Calu3 (cell line): Measurements from ENCODE around the gene FSHR. TPM values are rescaled to one million over a fixed set of nuclear protein-coding genes. Genes with fewer than 3 reads are reported as not detected.

Source experiments
- BruUV-seq: library from RNA; stranded (reverse); fragments of 400-500 nt; replicated peaks from 2 replicates; lab custom pipeline; 2021; lab: Mats Ljungman, UMichigan
- CTCF ChIA-PET: fragments of 300-600 bp; sonication (Branson Sonifier 250); formaldehyde crosslinking; loops from one replicate; lab custom pipeline; 2022; ENCODE audit warnings: antibody characterized with exemption; lab: Charles Lee
- DNase-seq: peaks from one replicate; pipeline ENCODE4 v3.0.0; 2022
- H3K27ac Mint-ChIP-seq: one replicate; pipeline ENCODE4 v1.8.0; 2022; ENCODE audit warnings: mixed read lengths; ENCODE audit not compliant: unreplicated experiment
- H3K27me3 Mint-ChIP-seq: one replicate; pipeline ENCODE4 v1.8.0; 2022; ENCODE audit warnings: mixed read lengths; ENCODE audit not compliant: unreplicated experiment
- H3K36me3 Mint-ChIP-seq: one replicate; pipeline ENCODE4 v1.8.0; 2022; ENCODE audit warnings: mild to moderate bottlenecking, moderate library complexity, mixed read lengths; ENCODE audit not compliant: insufficient read depth, unreplicated experiment
- H3K4me1 Mint-ChIP-seq: one replicate; pipeline ENCODE4 v1.8.0; 2022; ENCODE audit warnings: mild to moderate bottlenecking, low read depth, mixed read lengths; ENCODE audit not compliant: unreplicated experiment
- H3K4me3 Mint-ChIP-seq: one replicate; pipeline ENCODE4 v1.8.0; 2022; ENCODE audit warnings: mild to moderate bottlenecking, low read depth, moderate library complexity, mixed read lengths; ENCODE audit not compliant: unreplicated experiment
- H3K9me3 Mint-ChIP-seq: one replicate; pipeline ENCODE4 v1.8.0; 2022; ENCODE audit warnings: low read depth, mixed read lengths; ENCODE audit not compliant: unreplicated experiment
- CTCF ChIP-seq: fragments of 200-600 bp; IDR thresholded peaks from one replicate; pipeline ENCODE4 v1.8.0; 2022; ENCODE audit warnings: antibody characterized with exemption; ENCODE audit not compliant: unreplicated experiment
- intact Hi-C: fragments of 100-400 bp; cut with micrococcal nuclease; formaldehyde crosslinking; loops from one replicate; pipeline ENCODE4 v1.10.0; 2022; ENCODE audit not compliant: unreplicated experiment
- microRNA-seq: library from miRNA; unstranded; fragments of <30 nt; microRNA quantifications from one replicate; pipeline ENCODE4 v1.2.0, GENCODE V29; 2022
- total RNA-seq: library from RNA; stranded (reverse); gene quantifications from 2 replicates; pipeline ENCODE4 v1.2.3, GENCODE V29; 2022

The FSHR gene
- total RNA-seq, 1 experiment from 2014 or later: not detected

DNA sequence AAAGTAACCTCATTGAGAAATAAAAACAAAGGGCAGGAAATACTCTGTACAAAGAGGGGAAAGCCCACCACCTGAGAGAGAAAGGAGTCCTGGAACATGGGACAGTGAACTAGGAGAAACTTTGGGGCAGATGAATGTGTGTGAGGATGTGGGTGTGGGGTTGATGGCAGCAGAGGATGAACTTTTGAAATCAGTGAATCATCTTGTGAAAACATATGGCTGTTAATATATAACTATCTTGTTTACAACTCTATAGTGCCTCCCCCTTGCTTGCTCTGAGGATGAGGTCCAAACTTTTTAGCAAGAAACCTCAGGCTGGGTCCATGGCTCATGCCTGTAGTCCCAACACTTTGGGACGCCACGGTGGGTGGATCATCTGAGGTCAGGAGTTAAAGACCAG is 227.0 kb downstream of the FSHR start:
- intact Hi-C loops: no loop called here
- no peak for TF ChIP-seq CTCF
- no TSS peak for BruUV-seq
- Mint-ChIP-seq H3K36me3 (no peaks in the 10 kb centered on the region), H3K4me1 (no peaks in the 10 kb centered on the region), H3K27me3 (no peaks in the 10 kb centered on the region), H3K4me3 (no peak overlapping the region), H3K27ac (no peak overlapping the region), H3K9me3 (no peaks in the 10 kb centered on the region)
- CTCF ChIA-PET: interaction anchor here (0.6 kb wide), 1 partner anchor 1225 kb away, joined by 4 read pairs; no protein-coding TSS in a partner anchor
- no peak for DNase-seq

DNA sequence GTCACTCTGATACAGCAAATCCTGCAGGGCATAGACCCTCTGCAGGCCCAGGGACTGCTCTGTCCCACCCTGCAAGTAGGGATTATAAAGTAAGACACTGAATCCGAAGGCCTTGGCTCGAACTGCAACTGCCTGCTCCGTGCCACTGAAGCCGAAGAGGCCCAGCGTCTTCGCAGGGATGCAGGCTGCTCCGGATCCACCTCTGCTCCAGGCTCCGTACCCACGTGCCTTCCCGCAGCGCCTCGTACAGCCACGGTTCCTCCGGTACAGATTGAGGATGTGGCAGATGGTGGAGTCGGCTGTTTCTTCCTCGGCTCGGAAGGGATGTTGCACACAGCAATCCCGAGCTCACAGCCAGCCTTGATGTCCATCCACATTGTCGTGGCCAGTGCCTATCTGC is 238.4 kb downstream of the FSHR start:
- no TSS peak for BruUV-seq
- Mint-ChIP-seq H3K9me3 (peaks cover 9% of the 10 kb centered on the region), H3K27ac (no peak overlapping the region), H3K27me3 (no peaks in the 10 kb centered on the region), H3K4me1 (no peaks in the 10 kb centered on the region), H3K4me3 (no peak overlapping the region), H3K36me3 (no peaks in the 10 kb centered on the region)
- CTCF ChIA-PET: no interaction called here
- intact Hi-C loops: no loop called here
- TF ChIP-seq CTCF: no peak
- DNase-seq: no peak

DNA sequence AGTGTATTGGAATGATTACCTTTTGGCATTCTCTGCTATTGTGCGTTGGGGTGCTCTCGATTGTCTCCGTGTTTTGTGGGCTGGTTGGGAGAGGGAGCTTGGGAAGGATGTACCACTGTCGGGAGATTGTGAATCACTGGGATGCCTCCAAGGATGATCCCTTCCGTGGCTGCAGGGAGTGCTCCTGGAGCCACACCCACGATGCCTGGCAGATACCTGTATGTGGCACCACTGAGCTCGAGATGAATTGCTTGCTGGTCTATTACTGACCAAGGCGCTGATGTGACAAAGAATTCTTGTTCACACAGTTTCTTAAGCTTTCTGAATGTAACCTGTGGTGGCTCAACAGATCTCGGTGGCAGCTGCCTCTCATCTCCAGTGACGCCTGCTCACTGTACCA is 239.1 kb downstream of the FSHR start:
- intact Hi-C loops: no loop called here
- H3K27me3 Mint-ChIP-seq: no peaks in the 10 kb centered on the region
- no peaks in the 10 kb centered on the region for H3K36me3 Mint-ChIP-seq
- no peaks in the 10 kb centered on the region for H3K4me1 Mint-ChIP-seq
- no peak overlapping the region for H3K4me3 Mint-ChIP-seq
- no peak for DNase-seq
- BruUV-seq: no TSS peak
- no peak overlapping the region for H3K27ac Mint-ChIP-seq
- CTCF ChIA-PET: no interaction called here
- peaks cover 9% of the 10 kb centered on the region for H3K9me3 Mint-ChIP-seq
- no peak for TF ChIP-seq CTCF

GRCh38 chr2:48914477-48915089 is 239.7 kb downstream of the FSHR start:
- intact Hi-C loops: no loop called here
- TF ChIP-seq CTCF: no peak
- H3K36me3 Mint-ChIP-seq: no peaks in the 10 kb centered on the region
- H3K4me1 Mint-ChIP-seq: no peaks in the 10 kb centered on the region
- H3K9me3 Mint-ChIP-seq: peaks cover 7% of the 10 kb centered on the region
- no peak overlapping the region for H3K27ac Mint-ChIP-seq
- H3K4me3 Mint-ChIP-seq: no peak overlapping the region
- no peak for DNase-seq
- CTCF ChIA-PET: no interaction called here
- no TSS peak for BruUV-seq
- H3K27me3 Mint-ChIP-seq: peaks cover under 1% of the 10 kb centered on the region

Small RNA genes lying within 50 kb of the gene (microRNA-seq; reads per million reads assigned to microRNA genes)
- gene MIR548BA: not detected
